ENCODE results near the gene ZSCAN5B.

ZSCAN5B gene

DNA sequence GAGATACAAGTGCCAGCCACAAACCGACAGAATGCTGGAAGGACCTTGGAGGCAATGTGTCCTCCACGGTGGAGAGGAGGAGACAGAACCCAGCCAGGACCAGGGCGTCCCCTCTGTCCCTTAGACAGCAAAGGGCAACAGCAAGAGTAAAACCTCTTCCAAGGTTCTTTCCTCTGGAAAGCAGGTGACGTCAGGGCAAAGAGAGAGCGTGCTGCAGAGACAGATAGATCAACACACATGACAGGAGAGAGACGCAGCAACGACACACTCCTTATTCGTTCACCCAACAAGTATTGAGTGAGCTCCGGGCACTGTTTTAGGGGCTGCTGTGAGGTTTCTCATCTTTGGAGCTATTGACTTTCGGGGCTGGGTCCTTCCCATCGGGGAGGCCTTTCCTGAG, 23.0 kb downstream of the ZSCAN5B start:
- TF ChIP-seq, protein P1, sequence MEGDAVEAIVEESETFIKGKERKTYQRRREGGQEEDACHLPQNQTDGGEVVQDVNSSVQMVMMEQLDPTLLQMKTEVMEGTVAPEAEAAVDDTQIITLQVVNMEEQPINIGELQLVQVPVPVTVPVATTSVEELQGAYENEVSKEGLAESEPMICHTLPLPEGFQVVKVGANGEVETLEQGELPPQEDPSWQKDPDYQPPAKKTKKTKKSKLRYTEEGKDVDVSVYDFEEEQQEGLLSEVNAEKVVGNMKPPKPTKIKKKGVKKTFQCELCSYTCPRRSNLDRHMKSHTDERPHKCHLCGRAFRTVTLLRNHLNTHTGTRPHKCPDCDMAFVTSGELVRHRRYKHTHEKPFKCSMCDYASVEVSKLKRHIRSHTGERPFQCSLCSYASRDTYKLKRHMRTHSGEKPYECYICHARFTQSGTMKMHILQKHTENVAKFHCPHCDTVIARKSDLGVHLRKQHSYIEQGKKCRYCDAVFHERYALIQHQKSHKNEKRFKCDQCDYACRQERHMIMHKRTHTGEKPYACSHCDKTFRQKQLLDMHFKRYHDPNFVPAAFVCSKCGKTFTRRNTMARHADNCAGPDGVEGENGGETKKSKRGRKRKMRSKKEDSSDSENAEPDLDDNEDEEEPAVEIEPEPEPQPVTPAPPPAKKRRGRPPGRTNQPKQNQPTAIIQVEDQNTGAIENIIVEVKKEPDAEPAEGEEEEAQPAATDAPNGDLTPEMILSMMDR (IDR thresholded peaks at IDR 0.05; ENCODE audit: low read depth, low read length, missing control alignments), result no peak
- no peak overlapping the region for H3K4me3 ChIP-seq (replicated peaks; ENCODE audit: low read depth, low read length)
- DNase-seq (ENCODE audit: extremely low read depth, low read depth), result no peak

DNA sequence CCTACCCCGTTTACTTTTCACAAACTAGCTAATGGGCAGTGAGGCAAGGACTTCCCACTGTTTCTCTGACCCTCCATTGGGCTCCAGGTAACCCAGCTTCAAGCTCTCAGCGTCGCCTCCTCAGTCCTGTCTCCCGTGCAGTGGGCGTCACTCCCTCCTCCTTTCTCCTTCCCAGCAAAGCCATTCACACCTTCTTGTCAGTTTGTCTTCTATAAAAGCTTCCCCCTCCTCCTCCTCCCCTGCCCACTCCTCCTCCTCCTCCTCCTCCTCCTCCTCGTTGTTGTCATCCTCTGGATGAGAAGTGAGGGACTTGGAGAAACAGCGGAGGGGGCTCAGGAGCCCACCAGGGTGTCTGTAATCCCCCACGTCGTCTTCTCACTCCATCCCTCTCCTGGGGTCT, 23.5 kb downstream of the ZSCAN5B start:
- no peak for DNase-seq (ENCODE audit: extremely low read depth, low read depth)

GRCh38 chr19:56170261-56170660, 27.3 kb downstream of the ZSCAN5B start:
- DNase-seq (ENCODE audit: extremely low read depth, low read depth), result no peak
- no peak overlapping the region for H3K4me3 ChIP-seq (replicated peaks; ENCODE audit: low read depth, low read length)
- TF ChIP-seq, protein P1 (IDR thresholded peaks at IDR 0.05; ENCODE audit: low read depth, low read length, missing control alignments), result no peak

More for the DNA sequence above, 23.5 kb downstream of the ZSCAN5B start:
- TF ChIP-seq, protein P1 (IDR thresholded peaks at IDR 0.05; ENCODE audit: low read depth, low read length, missing control alignments), result no peak
- no peak overlapping the region for H3K4me3 ChIP-seq (replicated peaks; ENCODE audit: low read depth, low read length)

- no peak overlapping the region for H3K4me3 ChIP-seq (replicated peaks; ENCODE audit: low read depth, low read length)
- TF ChIP-seq, protein P1 (IDR thresholded peaks at IDR 0.05; ENCODE audit: low read depth, low read length, missing control alignments), result no peak
- no peak for DNase-seq (ENCODE audit: extremely low read depth, low read depth)
Measured at GRCh38 chr19:56167064-56167578, 30.5 kb downstream of the ZSCAN5B start.

DNA sequence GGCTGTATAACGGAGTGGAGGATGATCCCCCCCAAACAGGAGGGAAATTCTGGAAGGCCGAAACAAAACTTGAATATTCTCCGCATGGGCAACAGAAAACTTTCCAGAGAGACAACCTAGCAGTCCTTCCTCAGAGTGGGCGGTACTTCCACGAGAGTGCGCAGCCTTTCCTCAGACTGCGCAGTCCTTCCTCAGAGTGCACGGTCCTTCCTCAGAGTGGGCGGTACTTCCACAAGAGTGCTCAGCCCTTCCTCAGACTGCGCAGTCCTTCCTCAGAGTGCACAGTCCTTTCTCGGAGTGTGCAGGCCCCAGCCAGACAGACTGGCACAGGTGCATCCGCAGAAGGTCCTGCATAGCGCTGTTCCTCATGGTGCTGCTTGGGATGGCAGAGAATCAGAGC, 34.5 kb downstream of the ZSCAN5B start:
- H3K4me3 ChIP-seq (replicated peaks; ENCODE audit: low read depth, low read length), result no peak overlapping the region
- TF ChIP-seq, protein P1 (IDR thresholded peaks at IDR 0.05; ENCODE audit: low read depth, low read length, missing control alignments), result no peak
- DNase-seq (ENCODE audit: extremely low read depth, low read depth), result no peak

DNA sequence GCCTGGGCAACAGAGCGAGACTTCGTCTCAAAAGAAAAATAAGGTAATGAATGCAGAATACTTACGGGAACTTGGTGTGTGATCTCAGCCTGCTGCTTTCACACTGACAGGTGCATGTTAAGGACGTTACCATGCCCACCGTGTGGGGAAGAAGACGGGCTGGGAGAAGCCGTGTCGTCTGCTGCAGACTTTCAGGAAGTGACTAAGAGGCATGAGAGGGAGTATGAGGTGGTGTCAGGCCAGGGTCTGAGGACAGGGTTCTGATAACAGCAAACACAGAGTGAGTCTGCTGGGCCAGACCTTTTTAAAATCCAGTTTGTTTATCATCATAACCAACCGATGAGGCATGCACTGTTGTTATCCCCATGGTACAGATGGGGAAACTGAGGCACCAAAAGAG, 35.3 kb downstream of the ZSCAN5B start:
- H3K4me3 ChIP-seq (replicated peaks; ENCODE audit: low read depth, low read length), result no peak overlapping the region
- TF ChIP-seq, protein P1 (IDR thresholded peaks at IDR 0.05; ENCODE audit: low read depth, low read length, missing control alignments), result no peak
- DNase-seq (ENCODE audit: extremely low read depth, low read depth), result no peak

DNA sequence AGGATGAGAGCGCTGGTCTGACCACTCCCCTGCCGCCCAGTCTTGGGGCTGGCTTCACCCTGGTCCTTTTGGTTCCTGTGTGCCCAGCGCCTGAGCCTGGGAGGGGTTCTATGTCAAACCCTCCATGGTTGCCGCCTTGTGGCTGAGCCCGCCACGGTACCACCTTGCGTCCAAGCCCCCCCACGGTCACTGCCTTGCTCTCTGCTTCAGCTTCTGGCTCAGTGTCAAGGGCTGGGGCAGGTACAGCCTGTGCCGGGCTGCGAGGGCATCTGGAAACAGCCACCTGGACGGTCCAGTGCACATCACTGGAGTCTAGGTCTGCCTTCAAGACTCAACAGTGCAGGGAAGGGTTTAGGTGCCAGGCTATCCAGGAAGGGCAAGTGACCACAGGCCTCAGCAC, 36.0 kb downstream of the ZSCAN5B start:
- no peak overlapping the region for H3K4me3 ChIP-seq (replicated peaks; ENCODE audit: low read depth, low read length)
- DNase-seq (ENCODE audit: extremely low read depth, low read depth), result no peak
- TF ChIP-seq, protein P1 (IDR thresholded peaks at IDR 0.05; ENCODE audit: low read depth, low read length, missing control alignments), result no peak
